Activated T-cell treated with anti-CD3 and anti-CD28 coated beads, Interleukin-2, amount 50 U/mL, for 1 hour (primary cell): ENCODE data around the gene WDR7.

Experiments
- DNase-seq: peaks from one replicate; pipeline ENCODE4 v3.0.0-alpha.2; 2020

Gene WDR7

DNA sequence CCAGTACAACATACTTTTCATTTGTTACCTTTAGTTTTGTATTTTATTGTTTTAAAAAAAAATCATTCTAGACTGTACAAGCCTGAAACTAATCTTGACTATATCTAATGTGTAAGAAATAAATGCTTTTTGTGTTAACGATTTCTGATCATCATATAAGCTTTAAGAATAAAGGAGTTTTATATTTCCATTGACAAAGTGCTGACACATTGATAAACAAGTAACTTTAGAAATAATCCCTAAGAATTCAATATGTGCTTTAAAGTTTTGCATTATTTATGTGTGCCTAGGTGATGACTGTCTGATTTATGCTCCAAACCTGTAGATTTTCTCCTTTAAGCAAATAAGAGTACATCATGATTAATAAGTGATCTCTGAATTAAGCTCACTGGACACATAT lies 248.5 kb downstream of the WDR7 start:
- DNase-seq, result no peak

DNA sequence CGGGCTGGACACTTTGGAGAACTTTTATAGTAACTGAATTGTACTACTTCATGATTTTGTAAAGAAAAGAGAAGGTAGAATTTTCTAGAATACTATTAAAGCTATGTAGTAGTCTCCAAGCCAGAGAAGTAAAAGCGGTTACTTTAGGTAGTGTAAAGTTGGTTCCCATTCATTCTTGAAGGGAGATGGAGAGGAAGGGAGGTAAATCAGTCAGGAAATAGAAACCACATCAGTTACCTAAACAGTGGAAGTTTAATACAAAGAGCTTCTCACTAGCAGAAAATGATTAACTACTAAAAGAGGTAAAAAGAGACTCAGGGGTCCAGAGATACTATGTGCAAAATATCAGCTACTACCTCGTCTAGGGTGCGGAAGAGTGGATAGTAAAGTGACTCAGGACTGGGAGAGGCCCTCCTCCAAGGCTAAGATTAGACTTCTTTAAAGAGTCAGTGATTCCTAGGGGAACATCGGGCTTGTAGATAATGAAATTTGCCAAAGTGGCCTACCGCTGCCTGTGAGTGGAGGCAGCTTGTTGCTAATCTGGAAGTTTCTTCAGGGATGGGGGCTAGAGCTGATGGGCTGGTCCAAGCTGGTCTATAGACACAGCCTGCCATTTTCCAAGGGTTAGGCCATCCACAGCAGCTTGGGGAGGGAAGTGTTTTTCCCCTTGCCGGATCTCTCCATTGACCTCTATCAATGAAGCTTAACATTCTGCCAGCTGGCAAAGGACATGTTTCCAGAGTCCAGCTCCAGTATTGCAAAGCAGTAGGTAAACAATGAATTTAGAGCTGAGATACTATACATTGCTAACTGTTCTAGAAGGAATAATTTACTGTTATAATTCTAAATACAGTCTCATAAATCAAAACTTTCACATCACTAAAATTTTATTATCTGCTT lies 249.3 kb downstream of the WDR7 start:
- no peak for DNase-seq

- no peak for DNase-seq
Observed at GRCh38 chr18:56901919-56902318, 250.8 kb downstream of the WDR7 start.

- no peak for DNase-seq
Observed at GRCh38 chr18:56902653-56903052, 251.5 kb downstream of the WDR7 start.

DNA sequence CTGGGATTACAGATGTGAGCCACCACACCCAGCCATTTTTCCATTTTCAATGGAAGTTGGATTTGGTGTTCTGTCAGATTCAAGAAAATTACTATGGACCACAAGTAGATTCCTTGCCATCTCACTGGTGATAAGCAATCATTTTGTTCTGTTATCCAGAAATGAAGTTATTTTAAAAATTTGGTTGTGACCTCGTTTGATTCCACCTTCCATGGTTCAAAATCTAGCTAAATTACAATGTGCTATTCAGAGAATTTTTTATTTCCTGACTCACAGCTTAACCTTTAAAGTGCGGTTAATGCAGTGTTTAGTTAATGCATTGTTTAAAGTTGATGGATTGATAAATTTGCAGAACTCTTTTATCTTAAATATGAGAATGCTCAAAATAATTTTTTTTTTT lies 252.5 kb downstream of the WDR7 start:
- no peak for DNase-seq

DNA sequence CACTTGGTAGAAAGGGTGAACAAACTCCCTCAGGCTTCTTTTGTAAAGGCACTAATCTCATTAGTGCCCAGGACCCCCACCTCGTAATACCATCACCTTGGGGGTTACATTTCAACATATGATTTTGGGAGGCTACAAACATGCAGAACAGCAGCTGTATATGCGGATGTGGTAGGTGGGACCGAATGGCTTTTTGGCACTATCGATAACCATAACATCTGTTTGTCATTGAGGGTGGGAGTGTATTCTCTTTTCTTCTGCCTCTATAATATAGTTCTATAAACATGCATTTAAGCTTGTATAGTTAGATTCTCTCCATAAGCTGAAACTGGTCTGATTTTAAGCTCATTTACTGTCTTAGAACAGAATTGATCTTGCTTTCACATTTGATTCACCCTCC lies 256.6 kb downstream of the WDR7 start:
- DNase-seq, result no peak

GRCh38 chr18:56910237-56910636 lies 259.1 kb downstream of the WDR7 start:
- DNase-seq, result no peak

DNA sequence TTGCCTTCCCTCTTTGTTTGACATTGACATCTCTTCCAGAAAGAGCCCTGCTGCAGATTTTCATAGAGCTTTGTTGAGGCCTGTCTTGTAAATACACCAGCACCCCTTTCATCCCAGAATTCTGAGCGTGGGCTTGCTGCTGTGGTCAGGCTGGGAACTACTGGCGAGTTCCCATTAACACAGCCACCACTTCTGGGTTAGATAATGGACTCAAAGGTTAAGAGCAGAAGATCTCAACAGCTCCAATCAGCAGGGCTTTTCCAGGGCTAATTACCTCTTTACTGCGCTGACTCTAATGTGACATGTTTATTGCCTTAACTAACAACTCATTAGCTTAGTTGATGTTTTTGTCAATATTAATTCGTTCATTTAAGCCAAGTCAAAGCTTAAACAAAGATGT lies 259.8 kb downstream of the WDR7 start:
- DNase-seq, result no peak

DNA sequence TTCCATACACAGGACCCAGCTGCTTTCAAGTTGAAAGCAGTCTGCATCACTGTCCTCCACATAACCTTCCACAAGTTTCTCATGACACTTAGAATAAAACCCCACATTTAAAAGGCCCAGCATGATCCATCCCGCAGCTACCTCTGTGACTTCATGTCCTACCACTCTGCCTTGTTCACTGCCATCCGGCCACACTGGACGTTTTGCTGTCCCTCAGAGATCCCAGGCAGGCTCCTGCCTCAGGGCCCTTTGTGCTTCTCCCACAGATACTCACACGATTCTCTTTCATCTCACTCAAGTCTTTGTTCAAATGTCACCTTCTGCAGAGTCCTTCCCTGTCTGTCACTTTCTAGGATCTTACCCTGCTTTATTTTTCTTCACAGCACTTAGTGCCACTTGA lies 262.8 kb downstream of the WDR7 start:
- DNase-seq, result no peak

- no peak for DNase-seq
Observed at GRCh38 chr18:56919190-56919589, 268.0 kb downstream of the WDR7 start.

- no peak for DNase-seq
Observed at GRCh38 chr18:56921896-56922480, 270.8 kb downstream of the WDR7 start.

GRCh38 chr18:56926734-56927133 lies 275.6 kb downstream of the WDR7 start:
- DNase-seq, result no peak

- DNase-seq, result no peak
Observed at GRCh38 chr18:56927786-56928185, 276.6 kb downstream of the WDR7 start.

GRCh38 chr18:56929886-56930285 lies 278.7 kb downstream of the WDR7 start:
- no peak for DNase-seq

DNA sequence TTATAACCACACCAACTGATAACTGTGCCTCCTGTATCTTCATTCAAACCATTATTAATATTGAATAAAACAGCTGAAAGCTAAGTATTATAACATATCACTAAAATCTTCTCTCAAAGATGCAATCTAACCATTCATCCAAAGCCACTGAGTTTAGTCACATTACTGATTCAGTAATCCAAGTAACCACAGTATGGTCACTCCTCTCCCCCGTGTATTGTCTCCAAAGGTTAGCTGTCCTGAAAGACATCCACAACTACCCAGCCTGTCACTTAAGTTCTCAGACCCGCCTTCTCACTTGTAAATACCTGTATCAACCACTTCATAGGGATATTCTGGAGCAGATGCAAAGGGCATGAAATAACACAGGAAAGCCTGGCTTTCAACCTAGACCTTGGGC lies 282.3 kb downstream of the WDR7 start:
- no peak for DNase-seq

DNA sequence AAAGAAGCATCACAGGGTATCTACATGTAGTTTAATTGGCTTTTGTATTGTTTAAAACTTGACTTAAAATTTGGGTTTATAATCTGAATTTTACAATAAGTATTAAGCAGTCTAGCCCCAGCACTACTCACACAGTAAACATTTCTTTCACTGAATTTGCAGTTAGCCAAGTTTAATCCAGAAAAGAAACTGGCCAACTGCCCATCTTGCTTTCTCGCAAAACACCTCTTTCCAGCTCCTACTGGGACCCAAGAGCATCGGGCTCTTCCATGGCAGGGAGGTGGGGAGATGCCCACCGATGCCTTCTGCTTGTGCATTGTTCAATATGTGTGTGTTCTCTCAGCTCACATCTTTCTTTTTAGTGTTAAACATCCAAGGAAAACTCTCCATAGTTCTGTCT lies 283.0 kb downstream of the WDR7 start:
- DNase-seq, result no peak

- DNase-seq, result no peak
Observed at GRCh38 chr18:56934906-56935305, 283.7 kb downstream of the WDR7 start.

DNA sequence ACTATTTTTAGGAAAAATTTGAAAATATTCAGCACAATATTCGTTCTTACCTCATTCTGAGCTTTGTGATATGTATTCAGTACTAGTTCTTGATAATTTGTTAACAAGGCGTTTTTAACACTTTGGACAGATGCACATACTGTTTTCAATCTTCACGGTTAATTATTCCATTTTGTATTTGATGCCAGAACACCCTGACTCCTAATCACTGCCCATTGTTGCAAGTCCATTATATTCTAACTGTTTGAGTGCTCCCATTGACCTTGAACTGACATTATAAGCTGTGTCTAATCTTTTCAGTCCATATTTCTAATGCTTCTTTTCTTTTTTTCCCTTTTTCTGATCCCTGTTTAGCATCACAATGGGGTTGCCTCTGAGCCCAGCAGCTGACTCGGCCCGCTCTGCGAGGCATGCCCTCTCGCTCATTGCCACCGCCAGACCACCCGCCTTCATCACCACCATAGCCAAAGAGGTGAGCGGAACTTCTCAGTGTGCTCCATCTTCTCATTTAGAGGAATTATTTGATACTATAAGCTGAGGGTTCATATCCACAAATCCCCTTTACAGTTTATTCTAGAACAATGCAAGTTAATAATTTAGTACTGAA lies 284.4 kb downstream of the WDR7 start:
- DNase-seq, result no peak

GRCh38 chr18:56936457-56936856 lies 285.3 kb downstream of the WDR7 start:
- DNase-seq, result no peak

DNA sequence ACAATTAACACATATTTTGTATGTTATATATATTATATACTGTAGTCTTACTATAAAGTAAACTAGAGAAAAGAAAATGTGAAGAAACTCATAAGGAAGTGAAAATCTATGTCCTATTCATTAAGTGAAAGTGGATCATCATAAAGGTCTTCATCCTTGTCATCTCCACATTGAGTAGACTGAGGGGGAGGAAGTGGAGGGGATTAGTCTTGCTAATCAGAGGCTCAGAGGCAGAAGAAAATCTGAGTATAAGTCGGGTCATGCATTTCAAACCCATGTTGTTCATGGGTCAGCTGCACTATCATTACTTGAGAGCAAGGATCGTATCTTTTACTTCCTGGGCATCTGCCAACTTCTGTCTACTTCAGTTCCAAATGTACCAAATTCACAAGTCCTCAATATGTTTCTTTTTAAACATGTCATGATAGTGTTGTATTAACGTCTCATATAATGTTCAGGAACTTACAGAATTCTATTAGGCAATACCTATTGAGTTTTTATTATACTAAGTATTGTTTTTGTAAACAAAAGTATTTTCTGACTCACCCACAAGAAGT lies 286.8 kb downstream of the WDR7 start:
- no peak for DNase-seq

GRCh38 chr18:56945171-56946083 lies 294.3 kb downstream of the WDR7 start:
- no peak for DNase-seq

- no peak for DNase-seq
Observed at GRCh38 chr18:56947236-56947635, 296.1 kb downstream of the WDR7 start.

GRCh38 chr18:56952026-56952425 lies 300.9 kb downstream of the WDR7 start:
- no peak for DNase-seq
